HG02884 (cell line): Measurements from ENCODE around the gene LSS.
A peak's percentile ranks its signal among the peaks of the same experiment; 100 is the strongest.
"Not testable (repeated sequence)": the region's sequence is repeated elsewhere in the genome, so short reads cannot be mapped to it uniquely, and the experiment has no call there.

Experiments used
- ATAC-seq: cut with Tn5 transposase; IDR thresholded peaks from one replicate; pipeline ENCODE4 v1.9.1; 2021; ENCODE audit warnings: mild to moderate bottlenecking, moderate library complexity; ENCODE audit not compliant: unreplicated experiment

LSS gene

DNA sequence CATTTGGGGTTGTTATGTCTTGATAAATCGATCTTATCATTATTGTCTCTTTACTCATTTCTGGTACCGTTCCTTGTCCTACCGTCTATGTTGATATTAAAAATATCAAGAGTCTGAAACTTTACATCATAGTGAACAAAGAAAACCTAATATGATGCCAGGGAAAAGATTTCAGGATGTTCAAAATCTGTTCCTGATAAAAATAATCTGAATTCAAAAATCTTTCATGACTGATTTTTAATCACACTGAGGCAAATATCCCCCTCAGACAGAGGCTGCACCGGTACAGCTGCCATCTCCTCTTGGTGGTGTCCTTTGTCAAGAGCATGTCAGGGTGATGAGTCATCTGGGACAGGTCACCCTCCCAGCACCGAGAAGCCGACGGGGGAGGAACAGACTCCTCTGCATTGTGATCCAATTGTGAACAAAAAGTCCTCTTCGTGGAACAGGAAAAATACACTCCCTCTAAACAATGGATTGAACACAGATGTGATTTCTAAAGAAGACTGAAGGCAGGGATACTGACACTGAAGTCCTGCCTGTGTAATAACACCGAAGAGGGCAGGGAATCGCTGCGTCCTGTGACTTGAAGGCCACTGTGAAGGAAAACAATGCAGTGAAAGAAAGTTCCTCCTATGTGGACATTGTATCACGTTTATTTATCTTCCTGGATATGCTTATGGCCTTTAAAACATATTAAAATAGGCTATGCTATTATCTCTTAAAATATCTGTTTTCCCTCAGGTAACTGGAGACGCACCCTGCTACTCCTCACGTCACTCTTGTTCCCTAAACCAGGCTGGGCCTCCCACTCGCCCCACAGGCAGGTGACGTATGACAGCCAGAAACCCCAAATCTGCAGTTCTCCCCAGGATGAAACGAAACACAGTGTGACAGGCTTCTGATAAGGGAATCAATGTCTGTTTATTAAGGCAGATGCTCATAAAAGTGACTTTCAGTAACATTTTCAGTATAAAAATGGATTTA is 40.1 kb downstream of the LSS start:
- ATAC-seq = no peak

GRCh38 chr21:46187814-46188213 is 40.8 kb downstream of the LSS start:
- no peak for ATAC-seq

DNA sequence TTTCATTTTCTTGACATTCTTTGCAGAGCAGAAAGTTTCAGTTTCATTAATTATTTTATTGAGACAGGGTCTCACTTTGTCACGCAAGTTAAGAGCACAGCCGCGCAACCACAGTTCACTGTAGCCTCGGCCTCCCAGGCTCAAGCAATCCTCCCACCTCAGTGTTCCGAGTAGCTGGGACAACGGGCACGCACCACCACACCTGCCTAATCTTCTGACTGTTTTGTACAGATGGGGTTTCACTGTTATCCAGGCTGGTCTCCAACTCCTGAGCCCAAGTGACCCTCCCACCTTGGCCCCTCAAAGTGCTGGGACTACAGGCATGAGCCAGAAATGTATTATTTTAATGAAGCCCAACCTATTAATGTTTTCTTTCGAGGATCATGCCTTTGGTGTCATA is 41.3 kb downstream of the LSS start:
- no peak for ATAC-seq

GRCh38 chr21:46185716-46186115 is 42.9 kb downstream of the LSS start:
- no peak for ATAC-seq

DNA sequence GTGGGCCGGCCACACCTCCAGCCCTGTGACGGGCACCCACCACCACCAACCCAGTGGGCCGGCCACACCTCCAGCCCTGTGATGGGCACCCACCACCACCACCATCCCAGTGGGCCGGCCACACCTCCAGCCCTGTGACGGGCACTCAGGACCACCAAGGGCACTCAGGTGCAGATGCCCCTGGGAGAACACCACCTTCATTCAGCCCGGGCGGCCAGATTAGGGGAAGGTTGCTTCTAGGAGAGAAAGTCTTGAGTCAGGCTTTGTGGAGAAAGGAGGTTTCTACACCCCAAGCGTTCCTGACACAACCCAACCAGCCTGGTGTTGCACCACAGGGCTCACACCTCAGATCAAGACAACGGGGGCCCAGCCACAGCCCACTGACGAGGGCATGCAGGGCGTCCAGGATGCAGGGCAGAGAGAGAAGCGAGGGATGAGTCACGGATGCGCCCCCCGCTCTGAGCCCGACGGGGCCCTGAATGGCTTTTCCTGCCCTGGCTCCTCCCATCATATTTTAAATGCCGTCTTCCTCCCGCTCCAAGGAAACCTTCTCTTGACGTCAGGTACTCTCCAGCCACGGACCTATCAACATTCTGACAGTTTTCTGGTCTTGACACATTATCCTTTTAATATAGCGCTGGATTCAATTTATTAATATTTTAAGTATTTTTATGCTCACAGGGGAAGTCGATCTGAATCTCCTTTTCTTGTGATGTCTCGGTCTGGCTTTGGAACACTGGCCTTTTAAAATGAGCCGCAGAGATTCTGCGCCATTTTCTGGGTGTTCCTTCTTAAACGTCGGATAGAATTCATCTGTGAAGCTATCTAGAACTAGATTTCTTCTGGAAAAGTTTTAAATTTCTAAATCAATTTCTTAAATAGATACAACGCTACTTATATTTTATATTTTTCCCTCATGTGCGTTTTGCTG is 43.7 kb downstream of the LSS start:
- ATAC-seq = peak; percentile 45

DNA sequence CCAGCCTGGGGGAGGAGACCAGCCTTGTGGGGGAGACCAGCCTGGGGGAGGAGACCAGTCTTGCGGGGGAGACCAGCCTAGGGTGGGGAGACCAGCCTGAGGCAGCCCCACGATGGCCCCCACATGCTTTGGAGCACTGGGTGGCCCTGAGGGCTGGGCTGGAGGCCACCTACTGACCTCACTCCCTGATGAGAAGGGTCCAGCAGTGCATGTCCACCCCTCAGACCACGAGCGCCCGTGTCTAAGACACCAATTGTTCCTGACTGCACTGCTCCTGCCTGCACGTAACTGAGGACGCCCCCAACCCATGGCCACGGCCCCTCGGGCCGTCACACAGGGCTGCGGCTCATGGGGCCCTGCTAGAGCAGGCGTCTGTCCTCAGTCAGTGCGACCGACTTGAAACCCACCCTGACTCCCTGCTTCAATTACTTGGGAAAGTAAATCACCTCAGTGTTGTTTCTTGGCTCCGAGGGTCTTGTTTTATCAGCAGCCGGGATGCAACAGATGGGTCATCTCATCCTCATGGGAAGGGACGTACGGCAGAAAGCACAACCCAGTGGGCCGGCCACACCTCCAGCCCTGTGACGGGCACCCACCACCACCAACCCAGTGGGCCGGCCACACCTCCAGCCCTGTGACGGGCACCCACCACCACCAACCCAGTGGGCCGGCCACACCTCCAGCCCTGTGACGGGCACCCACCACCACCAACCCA is 44.5 kb downstream of the LSS start, which contains the start of gene SPATC1L:
Gene SPATC1L, minus strand, starts transcription at position 550 of the 715 bp plus-strand sequence. CDS start 1,643 bp downstream, outside the sequence.
- ATAC-seq = peak; percentile 56

- ATAC-seq = not testable (repeated sequence)
Observed at GRCh38 chr21:46183337-46183909, 45.2 kb downstream of the LSS start.

DNA sequence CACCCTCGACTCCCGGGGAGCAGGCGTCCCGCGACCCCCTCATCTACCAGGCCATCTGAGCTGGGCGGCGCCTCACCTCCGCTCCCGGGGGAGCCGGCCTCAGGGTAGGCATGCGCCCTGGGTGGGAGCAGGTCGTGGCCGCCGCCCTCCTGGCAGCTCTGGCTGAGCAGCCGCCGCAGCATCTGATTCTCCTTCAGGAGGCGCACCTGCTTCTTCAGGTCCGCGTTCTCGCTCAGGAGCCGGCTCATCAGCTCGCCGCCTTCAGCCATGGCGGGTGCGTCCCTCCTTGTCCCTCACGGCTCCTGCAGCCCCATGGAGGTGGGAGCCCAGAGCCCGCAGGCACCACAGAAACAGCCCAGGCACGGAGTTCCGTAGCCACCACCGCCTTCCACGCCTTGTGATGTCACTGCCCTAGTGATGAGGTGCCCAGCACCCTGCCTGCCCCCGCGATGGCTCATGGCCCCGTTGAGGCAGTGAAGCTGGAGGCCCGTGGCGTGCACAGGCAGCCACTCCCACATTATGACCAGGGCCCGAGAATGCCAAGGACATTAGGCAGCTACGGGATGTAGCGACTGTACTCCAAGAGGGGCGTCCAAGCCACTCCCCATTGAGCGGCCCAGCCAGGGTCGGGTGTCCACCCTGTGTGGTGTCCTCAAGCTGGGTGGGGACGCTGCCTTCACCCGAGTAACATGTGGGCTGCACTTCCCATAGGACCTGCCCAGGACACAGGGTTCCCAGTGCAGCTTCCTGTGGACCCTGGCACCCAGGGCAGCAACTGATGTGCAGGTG is 45.8 kb downstream of the LSS start:
- ATAC-seq = no peak

- no peak for ATAC-seq
Observed at GRCh38 chr21:46181953-46182547, 46.5 kb downstream of the LSS start.

- no peak for ATAC-seq
Observed at GRCh38 chr21:46181436-46181835, 47.1 kb downstream of the LSS start.

GRCh38 chr21:46180778-46181391 is 47.7 kb downstream of the LSS start:
- ATAC-seq = no peak

DNA sequence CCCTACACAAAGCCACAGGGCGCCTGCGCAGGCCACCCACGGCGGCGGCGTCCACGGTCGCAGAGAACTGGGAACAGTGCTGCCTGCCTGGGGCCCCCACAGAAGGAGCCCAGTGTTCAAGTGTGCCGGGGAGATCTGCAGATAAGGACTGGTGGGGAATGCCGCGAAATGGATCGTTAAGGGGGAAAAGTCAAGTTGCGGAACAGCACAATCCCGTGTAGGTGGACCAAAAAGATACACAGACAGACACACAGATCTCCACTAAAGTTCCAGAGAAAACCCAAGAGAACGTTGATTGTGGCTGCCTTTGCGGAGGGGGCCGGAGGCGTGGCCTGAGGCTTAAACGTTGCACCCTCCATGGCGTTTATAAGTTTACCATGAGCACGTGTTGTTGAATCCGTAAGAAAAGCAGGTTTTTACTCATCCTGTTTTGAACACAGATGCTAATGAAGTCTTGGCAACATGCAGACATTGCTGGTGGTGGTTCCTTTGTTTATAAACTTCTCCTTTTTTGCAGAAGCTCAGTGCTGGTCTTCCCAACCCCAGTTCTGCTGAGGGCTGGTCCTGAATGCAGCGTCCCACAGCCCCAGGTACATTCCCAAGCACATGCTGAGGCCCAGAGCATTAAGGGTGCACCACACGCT is 48.4 kb downstream of the LSS start:
- no peak for ATAC-seq

- ATAC-seq = no peak
Observed at GRCh38 chr21:46179708-46180078, 48.9 kb downstream of the LSS start.

GRCh38 chr21:46178961-46179360 is 49.6 kb downstream of the LSS start:
- no peak for ATAC-seq

DNA sequence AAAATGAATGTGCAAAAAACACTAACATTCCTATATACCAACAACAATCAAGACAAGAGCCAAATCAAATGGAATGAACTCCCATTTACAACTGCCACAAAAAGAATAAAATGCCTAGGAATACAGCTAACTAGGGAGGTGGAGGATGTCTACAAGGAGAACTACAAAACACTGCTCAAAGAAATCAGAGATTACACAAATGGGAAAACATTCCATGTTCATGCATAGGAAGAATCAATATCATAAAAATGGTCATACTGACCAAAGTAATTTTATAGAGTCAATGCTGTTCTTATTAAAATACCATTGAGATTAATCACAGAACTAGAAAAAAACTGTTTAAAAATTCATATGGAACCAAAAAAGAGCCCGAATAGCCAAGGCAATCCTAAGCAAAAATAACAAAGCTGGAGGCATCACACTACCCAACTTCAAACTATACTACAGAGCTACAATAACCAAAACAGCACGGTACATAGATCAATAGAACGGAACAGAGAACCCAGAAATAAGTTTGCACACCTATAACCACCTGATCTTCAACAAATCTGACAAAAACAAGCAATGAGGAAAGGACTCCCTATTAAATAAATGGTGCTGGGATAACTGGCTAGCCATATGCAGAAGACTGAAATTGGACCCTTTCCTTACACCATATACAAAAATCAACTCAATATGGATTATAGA is 52.0 kb downstream of the LSS start:
- ATAC-seq = not testable (repeated sequence)

- ATAC-seq = no peak
Observed at GRCh38 chr21:46173573-46173972, 55.0 kb downstream of the LSS start.

GRCh38 chr21:46172863-46173528 is 55.6 kb downstream of the LSS start:
- no peak for ATAC-seq
